OCI-LY7 (cell line): ENCODE data around the gene GP2. TPM values are rescaled to one million over a fixed set of nuclear protein-coding genes. Genes with fewer than 3 reads are reported as not detected.

Experiments
- BruUV-seq: library from RNA; stranded (reverse); fragments of 400-500 nt; replicated peaks from 2 replicates; lab custom pipeline; 2021; lab: Mats Ljungman, UMichigan
- CTCF ChIA-PET: fragments of 300-600 bp; sonication (Branson Sonifier 250); formaldehyde crosslinking; loops from one replicate; lab custom pipeline; 2022; ENCODE audit warnings: antibody characterized with exemption; ENCODE audit not compliant: unreplicated experiment; lab: Charles Lee
- POLR2A ChIA-PET: fragments of 300-600 bp; sonication (Branson Sonifier 250); formaldehyde crosslinking; loops from one replicate; lab custom pipeline; 2022; ENCODE audit warnings: antibody characterized with exemption; lab: Charles Lee
- DNase-seq: peaks from one replicate; pipeline ENCODE4 v3.0.0-alpha.2; 2015; ENCODE audit warnings: low spot score
- H2AFZ ChIP-seq: fragments of 200-600 bp; sonication (generic), shearing (Covaris generic); 2 replicates; pipeline ENCODE4 v1.6.1; 2014; ENCODE audit warnings: mild to moderate bottlenecking, antibody characterized with exemption, low read length, moderate library complexity
- H3K27ac ChIP-seq: fragments of 200-600 bp; sonication (generic); 2 replicates; pipeline ENCODE4 v1.5.1; 2014; ENCODE audit warnings: mixed run types, low read depth, mild to moderate bottlenecking, moderate library complexity, low read length, inconsistent platforms; ENCODE audit not compliant: poor library complexity, severe bottlenecking
- H3K36me3 ChIP-seq: fragments of 200-600 bp; sonication (generic); 2 replicates; pipeline ENCODE4 v1.6.1; 2014; ENCODE audit warnings: mild to moderate bottlenecking, antibody characterized with exemption, low read length, moderate library complexity, mixed read lengths; ENCODE audit not compliant: insufficient read depth
- H3K4me1 ChIP-seq: fragments of 200-600 bp; sonication (generic); 2 replicates; pipeline ENCODE4 v1.5.1; 2014; ENCODE audit warnings: mild to moderate bottlenecking, low read length; ENCODE audit not compliant: insufficient read depth, poor library complexity, severe bottlenecking
- H3K4me2 ChIP-seq: fragments of 200-600 bp; sonication (generic); 2 replicates; pipeline ENCODE4 v1.6.1; 2014; ENCODE audit warnings: mild to moderate bottlenecking, low read length
- H3K4me3 ChIP-seq: fragments of 200-600 bp; sonication (generic); 2 replicates; pipeline ENCODE4 v1.5.1; 2014; ENCODE audit warnings: mild to moderate bottlenecking, low read depth, low read length; ENCODE audit not compliant: poor library complexity, severe bottlenecking
- H3K79me2 ChIP-seq: fragments of 200-600 bp; sonication (generic); 2 replicates; pipeline ENCODE4 v1.6.1; 2016; ENCODE audit warnings: low read depth, mild to moderate bottlenecking, low read length, moderate library complexity, mixed read lengths; ENCODE audit not compliant: insufficient read depth
- H3K9me2 ChIP-seq: fragments of 200-600 bp; sonication (generic); 2 replicates; pipeline ENCODE4 v1.6.1; 2016; ENCODE audit warnings: mild to moderate bottlenecking, low read length, mixed read lengths; ENCODE audit not compliant: insufficient read depth
- H3K9me3 ChIP-seq: fragments of 200-600 bp; sonication (generic); 2 replicates; pipeline ENCODE4 v1.6.1; 2014; ENCODE audit warnings: mild to moderate bottlenecking, mixed run types, low read length, mixed read lengths
- H4K20me1 ChIP-seq: fragments of 200-600 bp; sonication (generic); 2 replicates; pipeline ENCODE4 v1.6.1; 2014; ENCODE audit warnings: mild to moderate bottlenecking, antibody characterized with exemption, low read length, moderate library complexity, mixed read lengths; ENCODE audit not compliant: insufficient read depth
- EZH2phosphoT487 ChIP-seq: fragments of 200-600 bp; sonication (generic); IDR thresholded peaks from 2 replicates; pipeline ENCODE4 v1.6.1; 2018; ENCODE audit warnings: low read depth, borderline replicate concordance, mild to moderate bottlenecking, mixed run types, antibody characterized with exemption, low read length, moderate library complexity, mixed read lengths
- intact Hi-C: fragments of 100-400 bp; cut with micrococcal nuclease; formaldehyde crosslinking; loops from one replicate; pipeline ENCODE4 v1.10.0; 2022; ENCODE audit not compliant: unreplicated experiment
- total RNA-seq, 2 experiments: library from RNA; depleted of rRNA in 1 of 2; stranded (reverse); fragments of >200 nt in 1 of 2; shearing (Covaris generic) in 1 of 2; gene quantifications; 2 replicates each; pipeline ENCODE4 v1.2.3, GENCODE V29; 2014 to 2022
- TF ChIP-seq, protein P1 (sequence below): fragments of 200-600 bp; sonication (generic); conservative IDR thresholded peaks from 2 replicates; pipeline ENCODE4 v1.5.1; 2014; ENCODE audit warnings: mild to moderate bottlenecking, antibody characterized with exemption, low read length, moderate library complexity, mixed read lengths

Gene GP2
- total RNA-seq, 2 experiments from 2014 or later = not detected

DNA sequence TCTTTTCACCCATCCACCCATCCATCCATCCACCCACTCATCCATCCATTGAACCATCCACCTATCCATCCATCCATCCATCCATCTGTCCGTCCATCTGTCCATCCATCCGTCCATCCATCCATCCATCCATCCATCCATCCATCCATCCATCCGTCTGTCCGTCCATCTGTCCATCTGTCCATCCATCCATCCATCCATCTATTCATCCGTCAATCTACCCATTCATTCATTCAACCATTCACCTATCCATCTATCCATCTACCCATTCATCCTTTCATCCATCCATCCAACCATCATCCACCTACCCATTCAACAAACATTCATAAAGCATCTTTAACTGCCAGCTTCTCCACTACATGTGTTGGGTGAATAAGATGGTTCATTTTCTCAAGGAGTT lies 28.9 kb downstream of the GP2 start:
- H3K4me2 ChIP-seq = no peak overlapping the region
- no peak for DNase-seq
- no peaks in the 10 kb centered on the region for H3K4me1 ChIP-seq
- no peaks in the 10 kb centered on the region for H3K9me3 ChIP-seq
- no peak for TF ChIP-seq EZH2phosphoT487
- TF ChIP-seq, protein P1, sequence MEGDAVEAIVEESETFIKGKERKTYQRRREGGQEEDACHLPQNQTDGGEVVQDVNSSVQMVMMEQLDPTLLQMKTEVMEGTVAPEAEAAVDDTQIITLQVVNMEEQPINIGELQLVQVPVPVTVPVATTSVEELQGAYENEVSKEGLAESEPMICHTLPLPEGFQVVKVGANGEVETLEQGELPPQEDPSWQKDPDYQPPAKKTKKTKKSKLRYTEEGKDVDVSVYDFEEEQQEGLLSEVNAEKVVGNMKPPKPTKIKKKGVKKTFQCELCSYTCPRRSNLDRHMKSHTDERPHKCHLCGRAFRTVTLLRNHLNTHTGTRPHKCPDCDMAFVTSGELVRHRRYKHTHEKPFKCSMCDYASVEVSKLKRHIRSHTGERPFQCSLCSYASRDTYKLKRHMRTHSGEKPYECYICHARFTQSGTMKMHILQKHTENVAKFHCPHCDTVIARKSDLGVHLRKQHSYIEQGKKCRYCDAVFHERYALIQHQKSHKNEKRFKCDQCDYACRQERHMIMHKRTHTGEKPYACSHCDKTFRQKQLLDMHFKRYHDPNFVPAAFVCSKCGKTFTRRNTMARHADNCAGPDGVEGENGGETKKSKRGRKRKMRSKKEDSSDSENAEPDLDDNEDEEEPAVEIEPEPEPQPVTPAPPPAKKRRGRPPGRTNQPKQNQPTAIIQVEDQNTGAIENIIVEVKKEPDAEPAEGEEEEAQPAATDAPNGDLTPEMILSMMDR = no peak
- intact Hi-C loops = no loop called here
- no TSS peak for BruUV-seq
- H2AFZ ChIP-seq = no peak overlapping the region
- H4K20me1 ChIP-seq = no peaks in the 10 kb centered on the region
- no peak overlapping the region for H3K27ac ChIP-seq
- no peak overlapping the region for H3K4me3 ChIP-seq
- no peaks in the 10 kb centered on the region for H3K36me3 ChIP-seq
- CTCF ChIA-PET = no interaction called here
- no peaks in the 10 kb centered on the region for H3K79me2 ChIP-seq
- POLR2A ChIA-PET = interaction anchor here (0.7 kb wide), 1 partner anchor 253 kb away, joined by 3 read pairs; no protein-coding TSS in a partner anchor
- H3K9me2 ChIP-seq = no peaks in the 10 kb centered on the region

DNA sequence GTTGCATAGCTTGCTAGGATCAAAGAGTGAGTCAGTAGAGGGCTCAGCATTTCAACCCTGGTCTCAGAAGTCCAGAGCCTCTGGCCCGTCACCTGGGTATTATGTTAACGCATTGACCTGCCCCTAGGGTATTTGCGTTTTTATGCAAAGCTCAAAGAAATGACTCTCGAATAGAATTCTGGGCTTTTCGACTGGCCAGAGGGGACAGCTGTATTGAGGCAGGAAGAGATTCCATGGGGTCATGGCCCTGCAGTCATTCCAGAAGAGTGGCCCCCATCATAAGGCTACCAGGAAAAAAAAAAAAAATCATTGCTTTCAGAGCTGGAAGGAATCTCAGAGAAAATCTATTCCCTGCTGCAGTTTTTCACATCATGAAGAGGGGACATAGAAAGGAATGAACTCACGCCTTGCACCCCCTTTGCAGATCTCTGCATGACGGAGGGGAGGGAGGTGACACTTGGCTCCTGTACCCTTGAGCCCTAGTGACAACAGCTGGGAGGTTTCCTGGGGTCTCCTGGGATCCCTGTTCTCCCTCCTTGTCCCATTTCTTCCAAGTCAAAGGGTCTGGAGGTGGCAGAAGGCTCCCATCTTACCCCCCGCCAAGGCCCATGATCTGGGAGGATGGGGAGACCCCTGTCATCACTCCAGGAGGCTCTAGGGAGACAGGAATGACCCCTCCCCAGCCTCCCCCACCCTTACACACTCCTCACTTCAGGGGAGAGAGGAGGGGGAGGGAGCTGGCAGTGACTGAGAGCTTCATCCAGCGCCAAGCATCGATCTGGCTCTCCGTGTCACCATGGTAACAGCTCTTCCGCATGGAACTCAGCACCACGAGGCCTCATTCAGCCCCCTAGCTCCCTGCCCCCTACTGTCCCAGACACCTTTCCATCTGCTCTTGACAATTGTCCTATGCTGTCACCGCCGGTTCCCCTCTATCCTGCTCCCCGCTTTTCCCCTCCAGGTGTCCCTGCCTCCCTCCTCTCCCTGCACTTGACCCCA lies 35.8 kb downstream of the GP2 start:
- Histone ChIP-seq H3K4me3 (no peak overlapping the region), H3K9me2 (no peaks in the 10 kb centered on the region), H3K4me1 (no peaks in the 10 kb centered on the region), H3K27ac (no peak overlapping the region), H3K4me2 (no peak overlapping the region), H3K79me2 (no peaks in the 10 kb centered on the region), H3K9me3 (no peaks in the 10 kb centered on the region), H2AFZ (no peak overlapping the region), H3K36me3 (no peaks in the 10 kb centered on the region), H4K20me1 (no peaks in the 10 kb centered on the region)
- no peak for DNase-seq
- TF ChIP-seq, protein P1 = no peak
- POLR2A ChIA-PET = no interaction called here
- CTCF ChIA-PET = no interaction called here
- intact Hi-C loops = no loop called here
- no TSS peak for BruUV-seq

DNA sequence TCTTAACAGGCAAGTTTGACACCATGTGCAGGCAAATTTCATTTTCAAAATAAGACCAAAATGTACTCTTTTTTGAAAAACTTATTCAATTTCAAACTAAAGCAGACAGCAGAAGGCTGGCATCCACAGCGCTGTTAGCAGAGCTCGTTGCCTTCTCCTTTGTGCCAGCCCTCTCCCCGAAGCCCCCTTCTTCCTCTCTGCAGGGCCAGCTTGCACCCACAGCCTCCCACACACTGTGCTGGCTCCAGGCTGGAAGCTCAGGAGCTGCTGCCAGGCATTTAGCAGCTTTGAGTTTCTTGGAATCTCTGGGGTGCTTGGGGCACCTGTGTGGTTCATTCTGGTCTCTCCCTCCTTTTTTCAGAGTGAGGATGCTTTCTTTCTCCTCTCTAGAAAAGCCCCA lies 37.7 kb downstream of the GP2 start:
- no peaks in the 10 kb centered on the region for H3K4me1 ChIP-seq
- H3K9me3 ChIP-seq = no peaks in the 10 kb centered on the region
- no peak overlapping the region for H3K27ac ChIP-seq
- H3K36me3 ChIP-seq = no peaks in the 10 kb centered on the region
- no peak for TF ChIP-seq EZH2phosphoT487
- TF ChIP-seq, protein P1 = no peak
- CTCF ChIA-PET = no interaction called here
- intact Hi-C loops = no loop called here
- no peak overlapping the region for H3K4me3 ChIP-seq
- no peaks in the 10 kb centered on the region for H4K20me1 ChIP-seq
- H3K79me2 ChIP-seq = no peaks in the 10 kb centered on the region
- H3K4me2 ChIP-seq = no peak overlapping the region
- no TSS peak for BruUV-seq
- DNase-seq = no peak
- no peaks in the 10 kb centered on the region for H3K9me2 ChIP-seq
- POLR2A ChIA-PET = no interaction called here
- no peak overlapping the region for H2AFZ ChIP-seq
